Testis (tissue), 3 donors: ENCODE data around the gene CACNB4. TPM values are rescaled to one million over a fixed set of nuclear protein-coding genes. Genes with fewer than 3 reads are reported as not detected.
"Not testable (repeated sequence)": the region's sequence is repeated elsewhere in the genome, so short reads cannot be mapped to it uniquely, and the experiment has no call there.

Experiments
- DNase-seq: peaks from one replicate; pipeline ENCODE4 v3.0.0-alpha.2; 2019
- H3K27ac ChIP-seq, 2 donors: fragments of 200-600 bp; sonication (generic); one replicate each; pipeline ENCODE4 v1.5.1; 2019
- H3K27me3 ChIP-seq: fragments of 200-600 bp; sonication (generic); one replicate; pipeline ENCODE4 v1.5.1; 2019
- H3K36me3 ChIP-seq: fragments of 200-600 bp; sonication (generic); one replicate; pipeline ENCODE4 v1.5.1; 2017; ENCODE audit warnings: low read depth; ENCODE audit errors: missing control alignments
- H3K4me1 ChIP-seq: fragments of 200-600 bp; sonication (generic); one replicate; pipeline ENCODE4 v1.5.1; 2019
- H3K4me3 ChIP-seq, 2 donors: fragments of 200-600 bp; sonication (generic); one replicate each; pipeline ENCODE4 v1.5.1; 2017 to 2019
- H3K9me3 ChIP-seq: fragments of 200-600 bp; sonication (generic); one replicate; pipeline ENCODE4 v1.5.1; 2017
- POLR2A ChIP-seq: fragments of 450-650 bp; IDR thresholded peaks from one replicate; pipeline ENCODE4 v1.6.1; 2017; ENCODE audit warnings: antibody characterized with exemption, mild to moderate bottlenecking, moderate library complexity
- WGBS, 2 donors: methylation state at CpG; one replicate each; pipeline ENCODE4 v1.1.5; 2018; 5-methylcytosine and 5-hydroxymethylcytosine counted together
- intact Hi-C: fragments of 100-400 bp; cut with DNase I; formaldehyde crosslinking; loops from one replicate; pipeline ENCODE4 v1.15.1; 2023; ENCODE audit warnings: low total_unique reads
- polyA plus RNA-seq: library from polyadenylated mRNA; stranded (reverse); fragments of 350-450 nt; fragmentation: Illumina TruSeq; extraction: RNeasy Lipid Tissue Mini Kit (QIAGEN cat#74804); gene quantifications from one replicate; pipeline ENCODE4 v1.2.3, GENCODE V29; 2014; ENCODE audit warnings: low read depth, low replicate concordance; ENCODE audit not compliant: insufficient read depth
- total RNA-seq, 2 donors: library from RNA; depleted of rRNA; stranded (reverse); fragments of >200 nt; gene quantifications; one replicate each; pipeline ENCODE4 v1.2.3, GENCODE V29; 2016
- TF ChIP-seq, protein P1 (sequence below), 3 experiments: fragments of 450-650 bp in 2 of 3; fragments of 200-600 bp in 1 of 3; sonication (generic) in 1 of 3; IDR thresholded peaks; one replicate each; pipeline ENCODE4 v1.5.1; 2016 to 2019; ENCODE audit warnings: antibody characterized with exemption in 3 of 3, mild to moderate bottlenecking in 2 of 3, moderate library complexity in 1 of 3

The CACNB4 gene
- total and polyA plus RNA-seq, 3 donors from 2014 or later = 7.8 to 83.8 (median 82.2) TPM

DNA sequence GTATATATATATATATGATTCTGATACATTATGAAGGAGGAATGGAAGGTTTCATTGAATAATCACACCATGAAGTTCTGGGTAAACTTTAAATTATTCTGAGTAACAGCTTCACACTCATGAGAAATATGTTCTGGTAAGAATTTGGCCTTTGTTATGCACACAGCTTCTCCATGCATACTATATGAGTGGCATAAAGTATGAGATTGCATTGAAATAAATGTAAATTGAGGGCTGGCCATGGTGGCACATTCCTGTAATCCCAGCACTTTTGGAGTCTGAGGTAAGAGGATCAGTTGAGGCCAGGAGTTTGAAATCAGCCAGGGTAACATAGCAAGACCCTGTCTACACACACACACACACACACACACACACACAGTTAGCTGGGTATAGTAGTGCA is 220.6 kb downstream of the CACNB4 start:
- no peaks in the 10 kb centered on the region for H3K4me1 ChIP-seq
- H3K27ac ChIP-seq = no peak overlapping the region
- TF ChIP-seq POLR2A = no peak
- TF ChIP-seq, protein P1, sequence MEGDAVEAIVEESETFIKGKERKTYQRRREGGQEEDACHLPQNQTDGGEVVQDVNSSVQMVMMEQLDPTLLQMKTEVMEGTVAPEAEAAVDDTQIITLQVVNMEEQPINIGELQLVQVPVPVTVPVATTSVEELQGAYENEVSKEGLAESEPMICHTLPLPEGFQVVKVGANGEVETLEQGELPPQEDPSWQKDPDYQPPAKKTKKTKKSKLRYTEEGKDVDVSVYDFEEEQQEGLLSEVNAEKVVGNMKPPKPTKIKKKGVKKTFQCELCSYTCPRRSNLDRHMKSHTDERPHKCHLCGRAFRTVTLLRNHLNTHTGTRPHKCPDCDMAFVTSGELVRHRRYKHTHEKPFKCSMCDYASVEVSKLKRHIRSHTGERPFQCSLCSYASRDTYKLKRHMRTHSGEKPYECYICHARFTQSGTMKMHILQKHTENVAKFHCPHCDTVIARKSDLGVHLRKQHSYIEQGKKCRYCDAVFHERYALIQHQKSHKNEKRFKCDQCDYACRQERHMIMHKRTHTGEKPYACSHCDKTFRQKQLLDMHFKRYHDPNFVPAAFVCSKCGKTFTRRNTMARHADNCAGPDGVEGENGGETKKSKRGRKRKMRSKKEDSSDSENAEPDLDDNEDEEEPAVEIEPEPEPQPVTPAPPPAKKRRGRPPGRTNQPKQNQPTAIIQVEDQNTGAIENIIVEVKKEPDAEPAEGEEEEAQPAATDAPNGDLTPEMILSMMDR (IDR thresholded peaks at IDR 0.05) = no peak
- intact Hi-C loops = no loop called here
- no peak for DNase-seq
- H3K36me3 ChIP-seq = no peaks in the 10 kb centered on the region
- H3K4me3 ChIP-seq = no peak overlapping the region
- no peaks in the 10 kb centered on the region for H3K27me3 ChIP-seq
- H3K9me3 ChIP-seq = no peaks in the 10 kb centered on the region

DNA sequence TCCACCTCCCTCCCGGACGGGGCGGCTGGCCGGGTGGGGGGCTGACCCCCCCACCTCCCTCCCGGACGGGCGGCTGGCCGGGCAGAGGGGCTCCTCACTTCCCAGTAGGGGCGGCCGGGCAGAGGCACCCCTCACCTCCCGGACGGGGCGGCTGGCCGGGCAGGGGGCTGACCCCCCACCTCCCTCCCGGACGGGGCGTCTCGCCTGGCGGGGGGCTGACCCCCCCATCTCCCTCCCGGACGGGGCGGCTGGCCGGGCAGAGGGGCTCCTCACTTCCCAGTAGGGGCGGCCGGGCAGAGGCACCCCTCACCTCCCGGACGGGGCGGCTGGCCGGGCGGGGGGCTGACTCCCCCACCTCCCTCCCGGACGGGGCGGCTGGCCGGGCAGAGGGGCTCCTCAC is 223.2 kb downstream of the CACNB4 start:
- H3K9me3 ChIP-seq, H3K27ac ChIP-seq, H3K36me3 ChIP-seq, H3K27me3 ChIP-seq, DNase-seq, H3K4me1 ChIP-seq, intact Hi-C loops, H3K4me3 ChIP-seq: not testable (repeated sequence)
- 78% methylated on average over 3 of the region's 34 CpGs; no CpG with 5 or more reads in 1 of the 2 donors for WGBS, 2 donors

DNA sequence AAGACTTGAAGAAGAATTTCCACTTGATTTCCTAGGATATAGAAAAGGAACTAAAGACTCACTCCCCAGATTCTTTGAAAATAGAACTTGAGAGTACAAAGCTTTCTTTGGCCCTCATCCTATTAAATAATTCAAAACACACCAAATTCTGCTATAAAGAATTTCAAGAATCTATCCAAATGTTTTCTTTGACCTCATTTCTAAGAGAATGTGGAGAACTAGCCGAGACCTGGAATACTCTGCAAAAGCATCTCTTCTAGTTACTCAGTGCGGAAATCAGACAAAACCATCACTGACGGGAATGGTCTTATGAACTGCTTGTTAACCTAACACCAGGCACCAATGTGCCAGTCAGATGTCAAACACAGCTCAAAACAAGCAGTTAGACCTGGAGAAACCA is 226.4 kb downstream of the CACNB4 start:
- Histone ChIP-seq H3K27me3 (no peaks in the 10 kb centered on the region), H3K4me1 (no peaks in the 10 kb centered on the region), H3K27ac (no peak overlapping the region), H3K9me3 (no peaks in the 10 kb centered on the region), H3K4me3 (no peak overlapping the region), H3K36me3 (no peaks in the 10 kb centered on the region)
- intact Hi-C loops = no loop called here
- no peak for DNase-seq
- WGBS, 2 donors = 69 to 95% methylated on average over 3 of the region's 3 CpGs
- no peak for TF ChIP-seq POLR2A
- TF ChIP-seq, protein P1 (IDR thresholded peaks at IDR 0.05) = no peak

DNA sequence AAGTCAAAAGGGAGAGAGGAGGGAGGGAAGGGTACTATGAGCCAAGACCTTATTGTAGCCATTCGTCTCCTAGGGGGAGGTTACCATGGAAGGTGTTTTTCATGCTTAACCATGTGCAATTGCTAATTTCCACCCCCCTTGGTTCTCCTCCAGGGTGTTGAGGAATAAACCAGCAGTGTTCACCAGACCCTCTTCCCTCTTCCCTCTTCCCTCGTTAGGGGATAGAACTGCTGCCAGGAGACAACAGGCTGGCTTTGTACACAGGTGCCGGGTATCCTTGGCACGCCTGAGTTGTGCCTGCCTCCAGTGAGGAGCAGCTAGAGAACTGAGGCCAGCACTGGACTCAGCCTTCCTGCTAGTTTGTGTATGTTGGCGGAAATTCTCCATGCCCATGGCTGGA is 229.6 kb downstream of the CACNB4 start:
- Histone ChIP-seq H3K9me3 (no peaks in the 10 kb centered on the region), H3K27me3 (no peaks in the 10 kb centered on the region), H3K27ac (no peak overlapping the region), H3K36me3 (no peaks in the 10 kb centered on the region), H3K4me3 (no peak overlapping the region), H3K4me1 (no peaks in the 10 kb centered on the region)
- intact Hi-C loops = no loop called here
- no peak for TF ChIP-seq POLR2A
- TF ChIP-seq, protein P1 (IDR thresholded peaks at IDR 0.05) = no peak
- no peak for DNase-seq
- WGBS, 2 donors = 78 to 90% methylated on average over 5 of the region's 5 CpGs

DNA sequence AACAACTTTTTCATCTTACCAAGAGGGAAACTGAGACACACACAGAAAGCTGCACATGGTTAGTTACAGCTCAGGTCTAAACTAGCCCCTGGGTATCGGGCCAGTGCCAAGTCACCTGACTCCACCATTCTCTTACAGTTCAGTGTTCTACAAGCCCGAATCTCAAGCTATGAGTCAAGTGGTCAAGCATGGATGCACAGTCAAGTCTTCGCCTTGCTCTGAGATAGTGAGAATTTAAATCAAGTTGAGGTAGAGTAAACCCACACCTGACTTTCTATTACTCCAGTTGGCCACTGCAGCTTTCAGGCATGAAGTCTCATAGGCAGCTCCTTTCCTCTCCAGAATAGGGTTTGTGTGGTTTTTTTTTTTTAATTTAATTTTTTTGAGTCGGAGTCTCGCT is 236.1 kb downstream of the CACNB4 start:
- no peaks in the 10 kb centered on the region for H3K4me1 ChIP-seq
- H3K4me3 ChIP-seq = no peak overlapping the region
- 88 to 96% methylated on average over 5 of the region's 5 CpGs for WGBS, 2 donors
- H3K9me3 ChIP-seq = no peaks in the 10 kb centered on the region
- TF ChIP-seq, protein P1 (IDR thresholded peaks at IDR 0.05) = no peak
- no peak for TF ChIP-seq POLR2A
- no peak overlapping the region for H3K27ac ChIP-seq
- intact Hi-C loops = no loop called here
- no peaks in the 10 kb centered on the region for H3K27me3 ChIP-seq
- H3K36me3 ChIP-seq = no peaks in the 10 kb centered on the region
- DNase-seq = no peak
